ENCODE results near the gene ARRDC3. TPM values are rescaled to one million over a fixed set of nuclear protein-coding genes. Genes with fewer than 3 reads are reported as not detected.

Gene ARRDC3
- polyA plus RNA-seq (ENCODE audit: insufficient read length in 3 of 3), result 100 to 1,000 TPM; 144 to 174 (median 145) TPM
- long read RNA-seq, donor 1, full-length matches to known transcripts, result 24 of 50 reads
- long read RNA-seq, donor 1, partial matches to known transcripts, result 26 of 50 reads
- long read RNA-seq, donor 1, other reads (novel, unspliced or antisense), result 0 of 50 reads
- long read RNA-seq, donor 2, full-length matches to known transcripts, result 22 of 45 reads
- long read RNA-seq, donor 2, partial matches to known transcripts, result 23 of 45 reads
- long read RNA-seq, donor 2, other reads (novel, unspliced or antisense), result 0 of 45 reads
- long read RNA-seq, donor 3, full-length matches to known transcripts, result 55 of 95 reads
- long read RNA-seq, donor 3, partial matches to known transcripts, result 40 of 95 reads
- long read RNA-seq, donor 3, other reads (novel, unspliced or antisense), result 0 of 95 reads
- long read RNA-seq, donor 4, full-length matches to known transcripts, result 39 of 44 reads
- long read RNA-seq, donor 4, partial matches to known transcripts, result 5 of 44 reads
- long read RNA-seq, donor 4, other reads (novel, unspliced or antisense), result 0 of 44 reads
- long read RNA-seq, donor 5, result 0 reads
- long read RNA-seq, donor 6, full-length matches to known transcripts, result 33 of 68 reads
- long read RNA-seq, donor 6, partial matches to known transcripts, result 35 of 68 reads
- long read RNA-seq, donor 6, other reads (novel, unspliced or antisense), result 0 of 68 reads
- long read RNA-seq, donor 7, full-length matches to known transcripts, result 33 of 44 reads
- long read RNA-seq, donor 7, partial matches to known transcripts, result 11 of 44 reads
- long read RNA-seq, donor 7, other reads (novel, unspliced or antisense), result 0 of 44 reads
- long read RNA-seq, donor 8, result 0 reads
- long read RNA-seq, donor 9, full-length matches to known transcripts, result 24 of 30 reads
- long read RNA-seq, donor 9, partial matches to known transcripts, result 6 of 30 reads
- long read RNA-seq, donor 9, other reads (novel, unspliced or antisense), result 0 of 30 reads
- long read RNA-seq, donor 10, full-length matches to known transcripts, result 35 of 52 reads
- long read RNA-seq, donor 10, partial matches to known transcripts, result 17 of 52 reads
- long read RNA-seq, donor 10, other reads (novel, unspliced or antisense), result 0 of 52 reads
- long read RNA-seq, donor 11, full-length matches to known transcripts, result 33 of 45 reads
- long read RNA-seq, donor 11, partial matches to known transcripts, result 12 of 45 reads
- long read RNA-seq, donor 11, other reads (novel, unspliced or antisense), result 0 of 45 reads
- long read RNA-seq, donor 12, full-length matches to known transcripts, result 15 of 15 reads
- long read RNA-seq, donor 12, partial matches to known transcripts, result 0 of 15 reads
- long read RNA-seq, donor 12, other reads (novel, unspliced or antisense), result 0 of 15 reads
- long read RNA-seq, donor 13, result 0 reads
- long read RNA-seq, donor 14, full-length matches to known transcripts, result 23 of 33 reads
- long read RNA-seq, donor 14, partial matches to known transcripts, result 10 of 33 reads
- long read RNA-seq, donor 14, other reads (novel, unspliced or antisense), result 0 of 33 reads
- long read RNA-seq, donor 15, full-length matches to known transcripts, result 14 of 19 reads
- long read RNA-seq, donor 15, partial matches to known transcripts, result 5 of 19 reads
- long read RNA-seq, donor 15, other reads (novel, unspliced or antisense), result 0 of 19 reads
- long read RNA-seq, donor 16, full-length matches to known transcripts, result 76 of 120 reads
- long read RNA-seq, donor 16, partial matches to known transcripts, result 44 of 120 reads
- long read RNA-seq, donor 16, other reads (novel, unspliced or antisense), result 0 of 120 reads

DNA sequence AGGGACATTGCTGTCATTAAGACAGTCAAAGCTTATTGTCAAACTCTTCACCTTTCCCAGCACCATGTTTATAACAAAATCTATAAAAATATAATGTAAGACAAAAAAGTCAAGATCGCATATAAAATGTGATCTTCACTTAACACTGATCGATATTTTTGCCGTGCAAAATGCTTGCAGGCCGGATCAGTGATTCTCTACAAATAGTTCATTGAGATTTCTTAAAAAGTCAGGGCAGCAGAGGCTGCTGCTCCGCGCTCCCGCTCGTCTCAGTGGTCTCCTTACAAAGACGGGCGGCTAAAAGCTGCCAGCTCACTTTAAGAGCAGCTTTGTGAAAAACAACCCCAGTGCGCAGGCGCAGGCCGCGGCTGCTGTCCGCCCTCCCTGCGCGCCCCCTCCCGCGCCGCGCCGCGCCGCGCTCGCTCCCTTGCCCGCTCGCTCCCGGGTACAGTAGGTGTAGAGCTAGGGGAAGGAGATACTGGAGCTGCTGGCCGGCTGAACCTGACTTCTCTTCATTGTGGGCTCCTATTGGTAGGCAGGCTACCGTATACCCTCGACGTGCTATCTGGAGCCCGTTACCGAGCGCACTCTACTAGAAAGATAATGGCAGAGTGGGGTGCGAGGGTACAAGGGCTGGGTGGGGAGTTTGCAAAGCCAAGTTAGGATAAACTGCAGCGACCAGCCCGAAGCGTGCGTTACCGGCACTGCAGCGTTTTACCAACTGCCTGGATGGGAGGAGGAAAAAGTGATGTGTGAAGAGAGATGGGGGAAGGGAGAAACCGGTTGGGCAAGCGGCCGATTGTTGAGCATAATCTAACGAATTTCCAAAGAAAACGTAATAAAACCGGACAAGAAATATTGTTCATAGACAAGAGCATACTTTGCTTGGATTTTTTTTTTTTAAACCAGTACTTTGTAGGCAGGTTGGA is at the start of gene ARRDC3:
Gene ARRDC3 (minus strand): TSS at position 291 of the 929 bp plus-strand sequence. CDS start 225 bp downstream, at position 66.
- peak; percentile 90 to 99 (median 92) for DNase-seq (ENCODE audit: extremely low read depth in 1 of 11, low read depth in 9 of 11, low spot score in 4 of 11)

- DNase-seq (ENCODE audit: extremely low read depth in 1 of 11, low read depth in 9 of 11, low spot score in 4 of 11), result no peak
Measured at GRCh38 chr5:91430949-91431348, 47.8 kb upstream of the ARRDC3 start.

DNA sequence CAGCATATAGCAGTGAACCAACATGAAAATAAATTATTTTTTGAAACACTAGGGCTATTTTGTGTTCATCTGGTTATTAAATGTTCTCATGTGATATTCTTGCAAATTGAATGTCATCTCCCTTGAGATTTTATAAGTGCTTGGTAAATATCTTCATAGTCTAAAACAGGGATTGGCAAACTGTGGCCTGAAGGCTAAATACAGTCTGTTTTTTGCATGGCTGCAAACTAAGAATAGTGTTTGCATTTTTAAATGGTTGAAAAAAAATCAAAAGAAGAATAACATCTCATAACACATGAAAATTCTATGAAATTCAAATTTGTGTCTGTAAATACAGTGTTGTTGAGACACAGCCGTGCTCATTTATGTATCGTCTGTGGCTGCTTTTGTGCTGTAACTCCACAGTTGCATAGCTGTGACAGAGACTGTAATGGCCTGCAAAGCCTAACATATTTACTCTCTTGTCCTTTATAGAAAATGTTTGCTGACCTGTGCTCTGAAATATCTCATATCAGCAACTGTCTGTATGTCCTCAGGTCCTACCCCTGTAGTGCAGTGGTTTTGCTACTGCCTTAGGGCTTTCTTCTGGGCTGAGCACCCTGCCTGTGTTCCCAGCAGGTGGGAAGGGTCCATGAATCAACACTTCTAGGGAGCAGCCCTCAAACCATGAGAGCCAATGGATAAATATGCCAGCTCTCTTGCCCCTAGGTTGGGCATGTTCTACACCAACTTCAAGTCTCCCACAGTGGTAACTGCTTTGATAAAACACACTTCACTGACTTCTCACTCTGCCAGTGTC is 41.7 kb upstream of the ARRDC3 start:
- no peak for DNase-seq (ENCODE audit: extremely low read depth in 1 of 11, low read depth in 9 of 11, low spot score in 4 of 11)

DNA sequence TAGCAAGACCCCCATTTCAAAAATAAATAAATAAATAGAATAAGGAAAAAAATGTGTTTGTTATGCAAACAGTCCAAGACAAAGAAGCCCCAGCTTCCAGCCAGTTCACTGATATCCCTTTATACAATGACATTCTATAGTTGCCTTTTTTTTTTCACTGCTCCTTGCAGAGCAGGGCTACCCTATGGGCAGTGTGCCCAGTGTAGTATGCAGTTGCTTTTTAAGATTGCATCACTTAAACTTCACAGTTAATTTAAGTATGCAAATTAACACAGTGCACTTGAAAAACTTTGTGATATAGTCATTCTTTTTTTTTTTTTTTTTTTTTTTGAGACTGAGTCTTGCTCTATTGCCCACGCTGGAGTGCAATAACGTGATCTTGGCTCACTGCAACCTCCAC is 40.8 kb upstream of the ARRDC3 start:
- no peak for DNase-seq (ENCODE audit: extremely low read depth in 1 of 11, low read depth in 9 of 11, low spot score in 4 of 11)

DNA sequence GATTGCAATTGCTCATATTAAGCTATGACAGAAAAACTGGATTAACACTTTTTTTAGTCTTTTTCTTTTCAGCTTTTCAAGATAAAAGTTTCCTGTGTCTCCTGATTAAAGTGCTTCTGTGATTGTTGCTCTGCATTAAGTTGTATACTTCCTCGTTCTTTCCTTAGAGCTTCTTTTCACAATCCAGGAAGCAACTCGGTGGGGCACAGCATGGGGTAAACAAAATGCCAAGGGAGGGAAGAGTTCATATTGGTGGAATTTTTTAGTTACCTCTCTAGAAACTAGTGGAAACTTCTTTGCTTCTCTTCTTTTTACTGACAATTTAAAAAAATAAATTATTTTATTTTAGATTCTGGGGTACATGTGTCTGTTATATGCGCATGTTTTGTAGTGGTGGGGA is 37.8 kb upstream of the ARRDC3 start:
- DNase-seq (ENCODE audit: extremely low read depth in 1 of 11, low read depth in 9 of 11, low spot score in 4 of 11), result no peak

DNA sequence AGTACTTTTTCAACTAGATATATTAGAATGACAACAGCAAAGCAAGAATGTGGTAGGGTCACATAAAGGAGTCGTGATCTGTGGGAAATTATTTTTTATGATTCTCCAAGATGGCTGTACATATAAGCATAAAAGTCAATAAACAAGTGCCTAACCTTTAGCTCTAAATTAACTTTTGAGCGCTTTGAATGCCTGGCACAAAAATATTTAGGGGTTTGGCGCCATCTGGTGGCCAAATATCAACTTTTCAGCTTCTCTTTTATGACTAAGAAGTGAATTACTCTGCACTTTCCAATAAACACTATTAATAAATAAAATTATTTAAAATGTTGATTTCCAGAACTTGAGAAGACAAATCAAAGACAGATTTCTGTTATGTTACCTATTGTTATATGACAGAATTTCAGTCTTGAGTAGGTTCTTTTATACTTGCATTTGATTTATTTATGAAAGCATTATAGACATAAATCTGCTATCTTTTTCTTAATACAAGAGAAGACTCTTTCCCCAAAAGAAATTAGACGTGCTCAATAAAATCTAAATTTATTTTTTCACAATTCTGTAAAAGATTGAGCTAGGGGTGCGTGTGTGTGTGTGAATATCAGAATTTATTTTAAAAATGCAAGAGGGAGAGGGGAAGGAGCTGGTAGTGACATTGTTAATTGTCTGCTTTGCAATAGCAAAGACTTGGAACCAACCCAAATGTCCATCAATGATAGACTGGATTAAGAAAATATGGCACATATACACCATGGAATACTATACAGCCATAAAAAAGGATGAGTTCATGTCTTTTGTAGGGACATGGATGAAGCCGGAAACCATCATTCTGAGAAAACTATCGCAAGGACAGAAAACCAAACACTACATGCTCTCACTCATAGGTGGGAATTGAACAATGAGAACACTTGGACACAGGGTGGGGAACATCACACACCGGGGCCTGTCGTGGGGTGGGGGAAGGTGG is 36.7 kb upstream of the ARRDC3 start:
- DNase-seq (ENCODE audit: extremely low read depth in 1 of 11, low read depth in 9 of 11, low spot score in 4 of 11), result peak in 10 of 11 donors; percentile 16 to 41 (median 29)

- no peak for DNase-seq (ENCODE audit: extremely low read depth in 1 of 11, low read depth in 9 of 11, low spot score in 4 of 11)
Measured at GRCh38 chr5:91419136-91419535, 36.0 kb upstream of the ARRDC3 start.

- no peak for DNase-seq (ENCODE audit: extremely low read depth in 1 of 11, low read depth in 9 of 11, low spot score in 4 of 11)
Measured at GRCh38 chr5:91418158-91418557, 35.0 kb upstream of the ARRDC3 start.

- DNase-seq (ENCODE audit: extremely low read depth in 1 of 11, low read depth in 9 of 11, low spot score in 4 of 11), result no peak
Measured at GRCh38 chr5:91417219-91417618, 34.1 kb upstream of the ARRDC3 start.

GRCh38 chr5:91416491-91416890 is 33.4 kb upstream of the ARRDC3 start:
- no peak for DNase-seq (ENCODE audit: extremely low read depth in 1 of 11, low read depth in 9 of 11, low spot score in 4 of 11)

GRCh38 chr5:91409304-91409703 is 26.2 kb upstream of the ARRDC3 start:
- DNase-seq (ENCODE audit: extremely low read depth in 1 of 11, low read depth in 9 of 11, low spot score in 4 of 11), result no peak

DNA sequence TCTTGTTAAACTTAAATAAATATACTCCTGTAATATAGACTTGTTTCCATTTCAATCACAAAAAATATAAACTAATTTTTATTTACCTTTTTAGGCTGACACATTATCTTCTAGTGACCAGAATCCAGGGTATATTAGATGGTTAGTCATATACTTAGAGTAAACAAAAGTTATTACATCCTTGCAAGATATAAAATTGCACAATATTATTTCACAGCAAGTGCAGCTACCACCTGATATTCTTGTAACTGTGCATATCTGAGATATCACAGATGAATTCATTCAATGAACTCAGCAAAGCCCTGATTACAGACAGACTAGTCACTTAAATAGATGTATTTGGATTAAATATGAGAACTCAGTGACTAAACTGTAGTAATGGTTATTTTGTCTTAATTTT is 25.6 kb upstream of the ARRDC3 start:
- no peak for DNase-seq (ENCODE audit: extremely low read depth in 1 of 11, low read depth in 9 of 11, low spot score in 4 of 11)

GRCh38 chr5:91407204-91407603 is 24.1 kb upstream of the ARRDC3 start:
- no peak for DNase-seq (ENCODE audit: extremely low read depth in 1 of 11, low read depth in 9 of 11, low spot score in 4 of 11)

DNA sequence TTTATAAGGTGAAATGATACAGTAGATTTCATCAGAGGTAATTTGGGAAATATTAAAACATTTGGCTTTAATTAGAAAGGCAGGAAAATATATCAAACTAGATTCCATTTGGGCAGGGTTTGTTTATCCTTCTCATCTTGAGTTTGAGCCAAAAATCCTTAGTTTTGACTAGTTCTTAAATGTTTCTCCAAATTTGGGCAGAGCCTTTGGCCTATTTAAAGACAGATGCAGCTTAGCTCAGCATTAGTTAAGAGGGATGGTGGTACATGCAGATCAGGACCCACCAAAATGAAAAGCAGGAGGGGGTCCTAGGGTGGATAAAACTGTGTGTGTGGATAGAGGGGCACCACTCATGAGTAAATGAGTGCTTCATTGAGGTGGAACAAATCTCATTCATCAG is 20.3 kb upstream of the ARRDC3 start:
- DNase-seq (ENCODE audit: extremely low read depth in 1 of 11, low read depth in 9 of 11, low spot score in 4 of 11), result no peak

GRCh38 chr5:91401175-91401574 is 18.1 kb upstream of the ARRDC3 start:
- no peak for DNase-seq (ENCODE audit: extremely low read depth in 1 of 11, low read depth in 9 of 11, low spot score in 4 of 11)
